Right lobe of liver (tissue), 4 donors: ENCODE data around the gene BRPF3.

Experiments
- CTCF ChIP-seq, 4 donors: fragments of 200-600 bp in 3 of 4; fragments of 450-650 bp in 1 of 4; IDR thresholded peaks; one replicate each; pipeline versions ENCODE4 v1.5.1 to v1.8.0; 2016 to 2022; ENCODE audit warnings: antibody characterized with exemption in 4 of 4, mild to moderate bottlenecking in 2 of 4
- POLR2A ChIP-seq: fragments of 450-650 bp; IDR thresholded peaks from one replicate; pipeline ENCODE4 v1.6.1; 2017; ENCODE audit warnings: antibody characterized with exemption, mild to moderate bottlenecking
- donor health status: DM: no; HTN: no; CAD: no.
- donor health status: DM: no; HTN: no; CAD: no.
- donor health status: DM: no; HTN: yes; CAD: no.

- no peak for TF ChIP-seq POLR2A
- TF ChIP-seq CTCF (IDR thresholded peaks at IDR 0.05) = no peak
These were observed 46.3 kb upstream of the BRPF3 start for GRCh38 chr6:36150283-36150682.
